Measurements from ENCODE around the gene CFAP53.

Gene CFAP53

DNA sequence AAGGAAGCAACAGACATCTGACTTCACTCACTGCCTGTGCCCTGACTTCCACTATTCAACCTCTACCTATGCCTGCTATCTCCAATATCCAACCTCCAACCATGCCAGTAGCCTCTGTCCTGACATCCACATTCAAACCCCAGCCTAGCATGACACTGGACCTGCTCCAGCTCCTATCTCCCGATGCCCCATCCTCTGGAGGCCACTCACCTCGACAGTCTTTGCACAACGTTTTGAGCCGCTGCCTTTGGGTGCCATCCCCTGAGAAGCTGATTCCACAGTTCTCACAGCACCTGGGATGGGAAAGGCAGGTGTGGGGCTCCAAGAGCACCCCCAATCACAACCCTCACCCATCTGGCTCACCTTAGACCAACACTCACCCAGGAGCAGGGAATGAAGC, 10.2 kb upstream of the CFAP53 start:
- H4K20me1 ChIP-seq (ENCODE audit: insufficient read depth, low read length): no peaks in the 10 kb centered on the region
- TF ChIP-seq CTCF (IDR thresholded peaks at IDR 0.05; ENCODE audit: low read length) (no peak), EZH2phosphoT487 (IDR thresholded peaks at IDR 0.05; ENCODE audit: low read length) (no peak), EZH2 (optimal IDR thresholded peaks at IDR 0.05; ENCODE audit: low read depth, low read length) (no peak)
- peaks cover 27% of the 10 kb centered on the region for H3K36me3 ChIP-seq (replicated peaks; ENCODE audit: insufficient read depth, low read length)

GRCh38 chr18:50275503-50276036, 9.3 kb upstream of the CFAP53 start:
- no peaks in the 10 kb centered on the region for H4K20me1 ChIP-seq (ENCODE audit: insufficient read depth, low read length)
- H3K27ac ChIP-seq (ENCODE audit: low read length): no peak overlapping the region
- no peak overlapping the region for H2AFZ ChIP-seq (ENCODE audit: low read length)
- peaks cover 18% of the 10 kb centered on the region for H3K4me1 ChIP-seq (ENCODE audit: low read length)
- TF ChIP-seq CTCF (IDR thresholded peaks at IDR 0.05; ENCODE audit: low read length): no peak
- TF ChIP-seq EZH2phosphoT487 (IDR thresholded peaks at IDR 0.05; ENCODE audit: low read length): no peak
- TF ChIP-seq EZH2 (optimal IDR thresholded peaks at IDR 0.05; ENCODE audit: low read depth, low read length): no peak
- H3K4me2 ChIP-seq (ENCODE audit: low read depth, low read length): no peak overlapping the region
- H3K27me3 ChIP-seq (replicated peaks; ENCODE audit: insufficient read depth, low read length): no peaks in the 10 kb centered on the region
- no peak for DNase-seq
- H3F3A ChIP-seq (ENCODE audit: insufficient read depth, low read length): peaks cover 4% of the 10 kb centered on the region; the same call in 1 of the 2 replicates
- no peaks in the 10 kb centered on the region for H3K9me2 ChIP-seq (replicated peaks; ENCODE audit: insufficient read depth, low read length)
- no peak overlapping the region for H3K4me3 ChIP-seq (ENCODE audit: low read length)
- H3K79me2 ChIP-seq (ENCODE audit: low read length): peaks cover 40% of the 10 kb centered on the region
- no peak overlapping the region for H3K9ac ChIP-seq (ENCODE audit: low read length)
- H3K9me3 ChIP-seq (replicated peaks; ENCODE audit: insufficient read depth, low read length): no peaks in the 10 kb centered on the region
- H3K36me3 ChIP-seq (replicated peaks; ENCODE audit: insufficient read depth, low read length): peaks cover 27% of the 10 kb centered on the region

More for the DNA sequence above, 10.2 kb upstream of the CFAP53 start:
- H3K27ac ChIP-seq (ENCODE audit: low read length): no peak overlapping the region
- H3K4me1 ChIP-seq (ENCODE audit: low read length): peaks cover 19% of the 10 kb centered on the region
- H2AFZ ChIP-seq (ENCODE audit: low read length): no peak overlapping the region
- no peak overlapping the region for H3K4me3 ChIP-seq (ENCODE audit: low read length)
- no peak for DNase-seq
- H3K4me2 ChIP-seq (ENCODE audit: low read depth, low read length): no peak overlapping the region
- no peaks in the 10 kb centered on the region for H3K9me3 ChIP-seq (replicated peaks; ENCODE audit: insufficient read depth, low read length)
- no peak overlapping the region for H3K9ac ChIP-seq (ENCODE audit: low read length)
- no peaks in the 10 kb centered on the region for H3K9me2 ChIP-seq (replicated peaks; ENCODE audit: insufficient read depth, low read length)
- no peaks in the 10 kb centered on the region for H3K27me3 ChIP-seq (replicated peaks; ENCODE audit: insufficient read depth, low read length)
- no peaks in the 10 kb centered on the region for H3F3A ChIP-seq (ENCODE audit: insufficient read depth, low read length)
- H3K79me2 ChIP-seq (ENCODE audit: low read length): peaks cover 48% of the 10 kb centered on the region

DNA sequence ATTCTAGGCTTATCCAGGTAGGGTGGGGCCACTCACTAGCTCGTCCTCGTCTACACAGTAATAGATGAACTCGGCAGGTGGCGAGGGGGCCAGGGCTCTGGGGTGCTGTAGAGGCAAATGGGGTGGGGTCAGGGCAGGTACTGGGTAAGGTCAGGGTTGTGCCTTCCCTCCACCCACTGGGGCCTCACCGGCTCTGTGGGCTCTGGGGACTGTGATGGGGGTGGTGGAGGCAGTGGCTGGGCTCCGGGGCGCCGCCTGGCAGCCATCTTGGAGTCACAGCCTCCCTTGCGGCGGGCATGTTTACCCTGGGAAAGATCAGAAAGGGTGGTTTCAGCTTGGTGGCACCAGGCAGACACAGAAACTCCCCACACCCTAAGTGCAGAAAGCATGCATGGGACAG, 8.6 kb upstream of the CFAP53 start:
- Histone ChIP-seq H3K9me3 (replicated peaks; ENCODE audit: insufficient read depth, low read length) (no peaks in the 10 kb centered on the region), H3K27ac (ENCODE audit: low read length) (no peak overlapping the region), H2AFZ (ENCODE audit: low read length) (no peak overlapping the region), H3F3A (ENCODE audit: insufficient read depth, low read length) (peaks cover 5% of the 10 kb centered on the region; the same call in 1 of the 2 replicates), H3K79me2 (ENCODE audit: low read length) (peaks cover 34% of the 10 kb centered on the region), H3K36me3 (replicated peaks; ENCODE audit: insufficient read depth, low read length) (peaks cover 27% of the 10 kb centered on the region), H3K4me3 (ENCODE audit: low read length) (no peak overlapping the region), H3K27me3 (replicated peaks; ENCODE audit: insufficient read depth, low read length) (no peaks in the 10 kb centered on the region), H3K9ac (ENCODE audit: low read length) (no peak overlapping the region), H3K4me2 (ENCODE audit: low read depth, low read length) (no peak overlapping the region), H4K20me1 (ENCODE audit: insufficient read depth, low read length) (no peaks in the 10 kb centered on the region), H3K4me1 (ENCODE audit: low read length) (peaks cover 12% of the 10 kb centered on the region), H3K9me2 (replicated peaks; ENCODE audit: insufficient read depth, low read length) (no peaks in the 10 kb centered on the region)
- no peak for DNase-seq
- TF ChIP-seq CTCF (IDR thresholded peaks at IDR 0.05; ENCODE audit: low read length) (no peak), EZH2phosphoT487 (IDR thresholded peaks at IDR 0.05; ENCODE audit: low read length) (no peak)
